ENCODE measurements around the gene RIPOR3.

GRCh38 chr20:50715694-50716093, 24.4 kb upstream of the RIPOR3 start:
- TF ChIP-seq CTCF (conservative IDR thresholded peaks at IDR 0.05; ENCODE audit: low read length) (no peak), EZH2phosphoT487 (IDR thresholded peaks at IDR 0.05; ENCODE audit: borderline replicate concordance, low read depth, low read length) (no peak)

Measured in OCI-LY7 (cell line).